22Rv1 (cell line): ENCODE data around the gene DNAAF2.

Source experiments
- ZFX ChIP-seq: fragments of 450-650 bp; IDR thresholded peaks from 2 replicates; pipeline ENCODE4 v1.6.1; 2017; ENCODE audit warnings: antibody characterized with exemption, borderline replicate concordance
- TF ChIP-seq, protein P1 (sequence below): fragments of 450-650 bp; IDR thresholded peaks from 2 replicates; pipeline ENCODE4 v1.5.1; 2017; ENCODE audit warnings: mild to moderate bottlenecking

DNA sequence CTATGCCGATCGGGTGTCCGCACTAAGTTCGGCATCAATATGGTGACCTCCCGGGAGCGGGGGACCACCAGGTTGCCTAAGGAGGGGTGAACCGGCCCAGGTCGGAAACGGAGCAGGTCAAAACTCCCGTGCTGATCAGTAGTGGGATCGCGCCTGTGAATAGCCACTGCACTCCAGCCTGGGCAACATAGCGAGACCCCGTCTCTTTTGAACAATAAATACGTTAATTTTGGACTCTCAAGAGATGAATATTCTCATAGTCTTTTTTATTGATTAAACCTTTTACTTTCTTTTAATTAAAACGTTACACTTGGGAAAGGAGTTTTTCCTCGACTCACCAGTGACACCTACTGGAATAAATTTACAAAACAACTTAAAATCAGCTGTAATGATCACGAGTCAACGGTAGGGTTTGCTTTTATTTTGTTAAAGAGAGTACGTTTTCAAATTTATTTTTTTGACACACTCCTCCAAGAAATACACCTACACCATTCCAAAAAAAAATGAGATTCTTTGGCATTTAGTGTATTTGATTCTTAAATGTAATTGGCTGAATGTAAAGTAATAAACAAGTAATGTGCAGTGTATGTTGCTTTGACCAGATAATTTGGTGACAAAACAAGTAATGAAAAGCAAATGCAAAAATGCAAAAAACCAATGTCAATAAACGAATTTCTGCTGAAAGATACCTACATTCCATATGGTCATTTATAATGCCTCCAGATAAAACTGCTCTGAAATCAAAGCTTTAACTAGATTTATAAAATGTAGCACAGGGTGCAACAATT, 48.2 kb downstream of the DNAAF2 start:
- TF ChIP-seq, protein P1, sequence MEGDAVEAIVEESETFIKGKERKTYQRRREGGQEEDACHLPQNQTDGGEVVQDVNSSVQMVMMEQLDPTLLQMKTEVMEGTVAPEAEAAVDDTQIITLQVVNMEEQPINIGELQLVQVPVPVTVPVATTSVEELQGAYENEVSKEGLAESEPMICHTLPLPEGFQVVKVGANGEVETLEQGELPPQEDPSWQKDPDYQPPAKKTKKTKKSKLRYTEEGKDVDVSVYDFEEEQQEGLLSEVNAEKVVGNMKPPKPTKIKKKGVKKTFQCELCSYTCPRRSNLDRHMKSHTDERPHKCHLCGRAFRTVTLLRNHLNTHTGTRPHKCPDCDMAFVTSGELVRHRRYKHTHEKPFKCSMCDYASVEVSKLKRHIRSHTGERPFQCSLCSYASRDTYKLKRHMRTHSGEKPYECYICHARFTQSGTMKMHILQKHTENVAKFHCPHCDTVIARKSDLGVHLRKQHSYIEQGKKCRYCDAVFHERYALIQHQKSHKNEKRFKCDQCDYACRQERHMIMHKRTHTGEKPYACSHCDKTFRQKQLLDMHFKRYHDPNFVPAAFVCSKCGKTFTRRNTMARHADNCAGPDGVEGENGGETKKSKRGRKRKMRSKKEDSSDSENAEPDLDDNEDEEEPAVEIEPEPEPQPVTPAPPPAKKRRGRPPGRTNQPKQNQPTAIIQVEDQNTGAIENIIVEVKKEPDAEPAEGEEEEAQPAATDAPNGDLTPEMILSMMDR: peak; percentile 95
- TF ChIP-seq ZFX: no peak
